HEK293T (cell line): ENCODE measurements around the gene MUL1.

Experiments used
- BHLHE40 ChIP-seq: fragments of 450-650 bp; IDR thresholded peaks from 2 replicates; pipeline ENCODE4 v1.6.1; 2016; ENCODE audit warnings: mild to moderate bottlenecking, moderate library complexity, borderline replicate concordance
- FOXM1 ChIP-seq: fragments of 450-650 bp; IDR thresholded peaks from 2 replicates; pipeline ENCODE4 v1.6.1; 2017; ENCODE audit warnings: mild to moderate bottlenecking, borderline replicate concordance
- SP1 ChIP-seq: fragments of 450-650 bp; IDR thresholded peaks from 2 replicates; pipeline ENCODE4 v1.6.1; 2017

GRCh38 chr1:20538227-20538626, 30.3 kb upstream of the MUL1 start:
- no peak for TF ChIP-seq SP1
- TF ChIP-seq FOXM1 = no peak
- TF ChIP-seq BHLHE40 = no peak
